Vagina (tissue), 2 donors: Measurements from ENCODE around the gene AMHR2.
"Not testable (repeated sequence)": the region's sequence is repeated elsewhere in the genome, so short reads cannot be mapped to it uniquely, and the experiment has no call there.

ENCODE experiments used
- POLR2AphosphoS5 ChIP-seq, 2 donors: sonication (generic); formaldehyde crosslinking; IDR thresholded peaks; one replicate each; pipeline ENCODE4 v1.9.0; 2017; ENCODE audit warnings: antibody characterized with exemption in 2 of 2, mild to moderate bottlenecking in 2 of 2, low read depth in 1 of 2; ENCODE audit not compliant: insufficient read depth in 1 of 2
- TF ChIP-seq, protein P1 (sequence below), 3 experiments: fragments of 450-650 bp in 2 of 3; fragments of 200-600 bp in 1 of 3; sonication (generic) in 1 of 3; IDR thresholded peaks; one replicate each; pipeline ENCODE4 v1.5.1; 2017 to 2019; ENCODE audit warnings: antibody characterized with exemption in 3 of 3, mild to moderate bottlenecking in 2 of 3, moderate library complexity in 2 of 3

DNA sequence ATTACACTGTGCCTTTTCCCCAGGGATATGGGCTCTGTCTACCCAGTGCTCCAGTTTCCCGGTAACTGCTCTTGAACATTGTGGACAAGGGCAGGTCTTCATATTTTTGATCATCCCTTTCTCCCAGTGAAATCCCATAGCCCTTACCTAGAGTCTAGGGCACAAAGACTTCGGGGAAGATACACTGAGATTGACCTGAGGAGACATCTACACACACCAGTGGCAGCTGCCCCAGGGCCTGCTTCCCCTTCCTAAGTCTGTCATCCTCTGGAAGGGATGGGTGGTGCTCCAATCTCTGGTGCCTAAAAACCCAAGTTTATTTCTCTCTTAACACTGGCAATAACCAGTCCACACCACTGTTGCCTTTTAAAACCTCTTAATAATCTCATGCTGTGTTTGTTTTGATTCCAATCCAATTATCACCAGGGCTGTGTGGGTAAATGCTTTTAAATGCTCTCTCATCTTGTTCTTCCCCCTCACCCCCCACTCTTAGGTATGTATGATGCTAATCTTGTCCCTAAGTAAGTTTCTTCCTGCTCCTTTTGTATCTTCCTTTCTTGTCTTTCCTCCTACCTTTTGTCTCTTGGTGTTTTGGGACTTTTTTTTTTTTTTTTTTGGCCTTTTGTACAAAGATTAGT is 7.8 kb upstream of the AMHR2 start:
- TF ChIP-seq, protein P1, sequence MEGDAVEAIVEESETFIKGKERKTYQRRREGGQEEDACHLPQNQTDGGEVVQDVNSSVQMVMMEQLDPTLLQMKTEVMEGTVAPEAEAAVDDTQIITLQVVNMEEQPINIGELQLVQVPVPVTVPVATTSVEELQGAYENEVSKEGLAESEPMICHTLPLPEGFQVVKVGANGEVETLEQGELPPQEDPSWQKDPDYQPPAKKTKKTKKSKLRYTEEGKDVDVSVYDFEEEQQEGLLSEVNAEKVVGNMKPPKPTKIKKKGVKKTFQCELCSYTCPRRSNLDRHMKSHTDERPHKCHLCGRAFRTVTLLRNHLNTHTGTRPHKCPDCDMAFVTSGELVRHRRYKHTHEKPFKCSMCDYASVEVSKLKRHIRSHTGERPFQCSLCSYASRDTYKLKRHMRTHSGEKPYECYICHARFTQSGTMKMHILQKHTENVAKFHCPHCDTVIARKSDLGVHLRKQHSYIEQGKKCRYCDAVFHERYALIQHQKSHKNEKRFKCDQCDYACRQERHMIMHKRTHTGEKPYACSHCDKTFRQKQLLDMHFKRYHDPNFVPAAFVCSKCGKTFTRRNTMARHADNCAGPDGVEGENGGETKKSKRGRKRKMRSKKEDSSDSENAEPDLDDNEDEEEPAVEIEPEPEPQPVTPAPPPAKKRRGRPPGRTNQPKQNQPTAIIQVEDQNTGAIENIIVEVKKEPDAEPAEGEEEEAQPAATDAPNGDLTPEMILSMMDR (IDR thresholded peaks at IDR 0.05), result not testable (repeated sequence)
- not testable (repeated sequence) for TF ChIP-seq POLR2AphosphoS5 (IDR thresholded peaks at IDR 0.05; ENCODE audit: insufficient read depth in 1 of 2, low read depth in 1 of 2)
